Panc1 (cell line): ENCODE measurements around the gene PAWR. TPM values are rescaled to one million over a fixed set of nuclear protein-coding genes. Genes with fewer than 3 reads are reported as not detected.

Experiments
- ATAC-seq: fragments of 200-7000 bp; cut with Tn5 transposase; 2 replicates; pipeline ENCODE4 v1.9.1; 2020; ENCODE audit warnings: mild to moderate bottlenecking, moderate library complexity
- BruUV-seq: library from RNA; stranded (reverse); fragments of 400-500 nt; replicated peaks from 2 replicates; lab custom pipeline; 2021; lab: Mats Ljungman, UMichigan
- CTCF ChIA-PET: fragments of 300-600 bp; sonication (Branson Sonifier 250); formaldehyde crosslinking; loops from one replicate; lab custom pipeline; 2022; ENCODE audit warnings: antibody characterized with exemption; lab: Charles Lee
- POLR2A ChIA-PET: fragments of 300-600 bp; sonication (Branson Sonifier 250); formaldehyde crosslinking; loops from one replicate; lab custom pipeline; 2022; ENCODE audit warnings: antibody characterized with exemption; lab: Charles Lee
- DNase-seq: peaks from one replicate; pipeline ENCODE4 v3.0.0-alpha.2; 2010; ENCODE audit warnings: low read depth, low spot score
- H3K27ac ChIP-seq: 2 replicates; pipeline ENCODE4 v1.5.1; 2011; ENCODE audit warnings: mild to moderate bottlenecking, low read length, inconsistent platforms
- H3K27me3 ChIP-seq: fragments of 200-500 bp; sonication (Bioruptor generic); 2 replicates; pipeline ENCODE4 v1.6.0; 2014; ENCODE audit warnings: low read length, inconsistent platforms; ENCODE audit not compliant: control insufficient read depth, insufficient read depth
- H3K36me3 ChIP-seq: fragments of 200-500 bp; sonication (Bioruptor generic); 2 replicates; pipeline ENCODE4 v1.5.1; 2014; ENCODE audit warnings: inconsistent platforms, mild to moderate bottlenecking, low read length, moderate library complexity; ENCODE audit not compliant: control insufficient read depth, insufficient read depth
- H3K4me1 ChIP-seq: 2 replicates; pipeline ENCODE4 v1.5.1; 2011; ENCODE audit warnings: inconsistent platforms, mild to moderate bottlenecking, low read length, moderate library complexity; ENCODE audit not compliant: control insufficient read depth, insufficient read depth
- H3K4me3 ChIP-seq, 2 experiments: 2 replicates each; pipeline ENCODE4 v1.5.1; 2011 to 2012; ENCODE audit warnings: low read depth in 2 of 2, low read length in 2 of 2, mild to moderate bottlenecking in 2 of 2, inconsistent platforms in 1 of 2, moderate library complexity in 1 of 2
- H3K9me3 ChIP-seq: fragments of 200-500 bp; sonication (Bioruptor generic); 2 replicates; pipeline ENCODE4 v1.5.1; 2014; ENCODE audit warnings: low read depth, mild to moderate bottlenecking, inconsistent platforms, low read length, moderate library complexity; ENCODE audit not compliant: control insufficient read depth, insufficient read depth
- POLR2AphosphoS5 ChIP-seq: IDR thresholded peaks from 2 replicates; pipeline ENCODE4 v1.6.1; 2012; ENCODE audit warnings: mild to moderate bottlenecking, low read depth, low read length, moderate library complexity
- SIN3A ChIP-seq: IDR thresholded peaks from 2 replicates; pipeline ENCODE4 v1.6.1; 2012; ENCODE audit warnings: low read depth, mild to moderate bottlenecking, low read length, moderate library complexity, borderline replicate concordance; ENCODE audit not compliant: insufficient read depth
- TCF7L2 ChIP-seq: IDR thresholded peaks from 2 replicates; pipeline ENCODE4 v1.6.1; 2011; ENCODE audit warnings: mild to moderate bottlenecking, low read depth, low read length, inconsistent platforms
- in situ Hi-C: cut with HindIII; loops from 2 replicates; pipeline ENCODE4 v1.10.0; 2016; ENCODE audit warnings: low sequenced_read_pairs, low pct_unique_long_range_greater_than_20kb
- intact Hi-C: fragments of 100-400 bp; cut with micrococcal nuclease; formaldehyde crosslinking; loops from one replicate; pipeline ENCODE4 v1.10.0; 2022; ENCODE audit not compliant: unreplicated experiment
- total RNA-seq: library from RNA; stranded (reverse); gene quantifications from one replicate; pipeline ENCODE4 v1.2.1, GENCODE V29; 2021; ENCODE audit not compliant: unreplicated experiment
- TF ChIP-seq, protein P1 (sequence below): fragments of 450-650 bp; IDR thresholded peaks from 2 replicates; pipeline ENCODE4 v1.5.1; 2017; ENCODE audit warnings: mild to moderate bottlenecking
- TF ChIP-seq, protein P2 (sequence below), 2 experiments: IDR thresholded peaks; 2 replicates each; pipeline ENCODE4 v1.6.1; 2011 to 2012; ENCODE audit warnings: low read depth in 2 of 2, control low read depth in 1 of 2, low read length in 1 of 2, mild to moderate bottlenecking in 1 of 2, moderate library complexity in 1 of 2; ENCODE audit not compliant: insufficient read depth in 1 of 2

Gene PAWR
- total RNA-seq, 1 experiment from 2014 or later, result 142 TPM

DNA sequence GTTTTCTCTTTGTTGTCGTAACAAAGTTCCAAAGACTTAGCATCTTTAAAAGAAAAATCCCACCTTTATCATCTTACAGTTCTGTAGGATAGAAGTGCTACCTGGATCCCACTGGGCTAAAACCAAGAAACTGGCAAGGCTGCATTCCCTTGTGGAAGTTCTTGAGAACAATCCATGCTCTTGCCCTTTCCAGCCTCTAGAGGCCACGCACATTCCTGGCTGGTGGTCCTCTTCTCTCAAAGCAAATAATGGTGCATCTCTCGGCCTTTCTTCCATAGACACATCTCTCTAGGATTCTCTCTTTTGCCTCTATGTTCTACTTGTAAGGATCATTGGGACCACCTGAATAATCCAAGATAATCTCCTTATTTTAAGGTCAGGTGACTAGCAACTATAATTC lies 8.2 kb upstream of the PAWR start:
- Histone ChIP-seq H3K27me3 (no peaks in the 10 kb centered on the region), H3K4me1 (no peaks in the 10 kb centered on the region), H3K36me3 (no peaks in the 10 kb centered on the region), H3K27ac (no peak overlapping the region), H3K9me3 (no peaks in the 10 kb centered on the region), H3K4me3 (no peak overlapping the region)
- no peak for ATAC-seq
- intact Hi-C loops (no loop called here), in situ Hi-C loops (no loop called here)
- POLR2A ChIA-PET, result interaction anchor here (0.6 kb wide), 1 partner anchor 12 kb away, joined by 3 read pairs; no protein-coding TSS in a partner anchor
- CTCF ChIA-PET, result no interaction called here
- DNase-seq, result no peak
- BruUV-seq, result no TSS peak
- TF ChIP-seq POLR2AphosphoS5 (no peak), TCF7L2 (no peak)
- TF ChIP-seq, protein P1, sequence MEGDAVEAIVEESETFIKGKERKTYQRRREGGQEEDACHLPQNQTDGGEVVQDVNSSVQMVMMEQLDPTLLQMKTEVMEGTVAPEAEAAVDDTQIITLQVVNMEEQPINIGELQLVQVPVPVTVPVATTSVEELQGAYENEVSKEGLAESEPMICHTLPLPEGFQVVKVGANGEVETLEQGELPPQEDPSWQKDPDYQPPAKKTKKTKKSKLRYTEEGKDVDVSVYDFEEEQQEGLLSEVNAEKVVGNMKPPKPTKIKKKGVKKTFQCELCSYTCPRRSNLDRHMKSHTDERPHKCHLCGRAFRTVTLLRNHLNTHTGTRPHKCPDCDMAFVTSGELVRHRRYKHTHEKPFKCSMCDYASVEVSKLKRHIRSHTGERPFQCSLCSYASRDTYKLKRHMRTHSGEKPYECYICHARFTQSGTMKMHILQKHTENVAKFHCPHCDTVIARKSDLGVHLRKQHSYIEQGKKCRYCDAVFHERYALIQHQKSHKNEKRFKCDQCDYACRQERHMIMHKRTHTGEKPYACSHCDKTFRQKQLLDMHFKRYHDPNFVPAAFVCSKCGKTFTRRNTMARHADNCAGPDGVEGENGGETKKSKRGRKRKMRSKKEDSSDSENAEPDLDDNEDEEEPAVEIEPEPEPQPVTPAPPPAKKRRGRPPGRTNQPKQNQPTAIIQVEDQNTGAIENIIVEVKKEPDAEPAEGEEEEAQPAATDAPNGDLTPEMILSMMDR, result no peak

DNA sequence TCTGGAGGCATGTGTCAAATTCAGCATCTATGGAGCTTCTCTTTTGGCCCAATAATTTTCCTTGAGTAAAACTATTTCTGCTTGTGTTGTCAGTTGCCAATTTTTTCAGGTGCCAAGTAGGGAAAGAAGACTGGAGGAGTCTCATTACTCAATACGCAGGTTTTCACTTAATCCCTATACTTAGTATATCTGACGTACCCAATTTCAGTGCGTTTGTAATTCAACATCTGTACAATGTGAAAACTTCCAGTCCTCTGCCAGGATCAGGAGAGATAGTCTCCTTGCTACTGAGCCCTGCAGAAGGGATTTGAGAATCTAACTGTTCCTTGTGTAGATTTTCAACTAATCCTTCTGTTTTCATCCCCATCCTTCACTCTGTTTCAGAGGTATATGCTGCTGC lies 5.7 kb upstream of the PAWR start:
- TF ChIP-seq, protein P2, sequence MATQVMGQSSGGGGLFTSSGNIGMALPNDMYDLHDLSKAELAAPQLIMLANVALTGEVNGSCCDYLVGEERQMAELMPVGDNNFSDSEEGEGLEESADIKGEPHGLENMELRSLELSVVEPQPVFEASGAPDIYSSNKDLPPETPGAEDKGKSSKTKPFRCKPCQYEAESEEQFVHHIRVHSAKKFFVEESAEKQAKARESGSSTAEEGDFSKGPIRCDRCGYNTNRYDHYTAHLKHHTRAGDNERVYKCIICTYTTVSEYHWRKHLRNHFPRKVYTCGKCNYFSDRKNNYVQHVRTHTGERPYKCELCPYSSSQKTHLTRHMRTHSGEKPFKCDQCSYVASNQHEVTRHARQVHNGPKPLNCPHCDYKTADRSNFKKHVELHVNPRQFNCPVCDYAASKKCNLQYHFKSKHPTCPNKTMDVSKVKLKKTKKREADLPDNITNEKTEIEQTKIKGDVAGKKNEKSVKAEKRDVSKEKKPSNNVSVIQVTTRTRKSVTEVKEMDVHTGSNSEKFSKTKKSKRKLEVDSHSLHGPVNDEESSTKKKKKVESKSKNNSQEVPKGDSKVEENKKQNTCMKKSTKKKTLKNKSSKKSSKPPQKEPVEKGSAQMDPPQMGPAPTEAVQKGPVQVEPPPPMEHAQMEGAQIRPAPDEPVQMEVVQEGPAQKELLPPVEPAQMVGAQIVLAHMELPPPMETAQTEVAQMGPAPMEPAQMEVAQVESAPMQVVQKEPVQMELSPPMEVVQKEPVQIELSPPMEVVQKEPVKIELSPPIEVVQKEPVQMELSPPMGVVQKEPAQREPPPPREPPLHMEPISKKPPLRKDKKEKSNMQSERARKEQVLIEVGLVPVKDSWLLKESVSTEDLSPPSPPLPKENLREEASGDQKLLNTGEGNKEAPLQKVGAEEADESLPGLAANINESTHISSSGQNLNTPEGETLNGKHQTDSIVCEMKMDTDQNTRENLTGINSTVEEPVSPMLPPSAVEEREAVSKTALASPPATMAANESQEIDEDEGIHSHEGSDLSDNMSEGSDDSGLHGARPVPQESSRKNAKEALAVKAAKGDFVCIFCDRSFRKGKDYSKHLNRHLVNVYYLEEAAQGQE (IDR thresholded peaks at IDR 0.05; ENCODE audit: insufficient read depth in 1 of 2, low read depth in 2 of 2, low read length in 1 of 2), result no peak
- TF ChIP-seq TCF7L2, result no peak
- intact Hi-C loops, result no loop called here
- H3K4me3 ChIP-seq, result no peak overlapping the region
- ChIA-PET CTCF (no interaction called here), POLR2A (interaction anchor here (0.6 kb wide), 1 partner anchor 14 kb away, joined by 5 read pairs; no protein-coding TSS in a partner anchor)
- no peaks in the 10 kb centered on the region for H3K9me3 ChIP-seq
- no peaks in the 10 kb centered on the region for H3K36me3 ChIP-seq
- no TSS peak for BruUV-seq
- H3K27ac ChIP-seq, result no peak overlapping the region
- DNase-seq, result no peak
- no peaks in the 10 kb centered on the region for H3K27me3 ChIP-seq
- H3K4me1 ChIP-seq, result peaks cover 13% of the 10 kb centered on the region
- ATAC-seq, result no peak
- in situ Hi-C loops, result no loop called here

DNA sequence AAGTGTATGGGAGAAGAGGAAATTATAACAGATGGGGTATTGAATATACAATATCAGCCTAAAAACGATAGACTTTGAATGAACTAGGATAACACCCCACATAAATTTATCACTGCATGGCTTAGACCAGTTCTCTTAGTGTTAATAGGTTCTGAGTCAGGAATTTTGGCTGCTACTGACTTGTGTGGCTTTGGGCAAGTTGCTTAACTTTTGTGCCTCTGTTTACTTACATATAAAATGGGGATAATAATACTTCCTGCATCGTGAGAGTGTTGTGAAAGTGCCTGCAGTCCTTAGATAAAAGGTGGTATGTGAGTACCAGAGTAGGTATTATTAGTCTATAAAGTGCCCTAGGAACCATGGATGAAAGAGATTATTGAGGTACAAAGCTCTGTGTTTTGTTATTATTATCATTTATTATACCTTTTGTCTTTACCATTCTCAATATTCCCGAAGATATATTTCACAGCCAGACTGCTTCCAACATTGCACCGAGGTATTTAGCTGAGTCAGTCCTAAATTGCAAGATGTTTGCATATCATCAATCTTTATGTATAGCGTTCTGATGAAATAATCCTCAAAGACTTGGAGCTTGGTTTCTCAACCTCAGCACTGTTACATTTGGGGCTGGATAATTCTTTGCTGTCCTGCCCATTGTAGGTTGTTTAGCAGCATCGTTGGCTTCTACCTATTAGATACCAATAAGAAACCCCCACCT lies 2.3 kb upstream of the PAWR start:
- Histone ChIP-seq H3K27me3 (no peaks in the 10 kb centered on the region), H3K4me1 (peaks cover 13% of the 10 kb centered on the region), H3K36me3 (no peaks in the 10 kb centered on the region; the same call in 1 of the 2 replicates), H3K4me3 (peak overlapping the region; percentile 73 to 91; a peak in 3 of 4 replicates), H3K27ac (peak overlapping the region; percentile 98), H3K9me3 (no peaks in the 10 kb centered on the region)
- ChIA-PET CTCF (interaction anchor here (0.7 kb wide), 1 partner anchor 61 kb away, joined by 8 read pairs; no protein-coding TSS in a partner anchor), POLR2A (interaction anchor here (0.6 to 1.2 kb wide), 6 partner anchors 31 to 1054 kb away, joined by 3 to 7 read pairs (median 3); no protein-coding TSS in a partner anchor)
- in situ Hi-C loops (no loop called here), intact Hi-C loops (no loop called here)
- no TSS peak for BruUV-seq
- DNase-seq (no peak), ATAC-seq (no peak)
- TF ChIP-seq POLR2AphosphoS5, result no peak
- TF ChIP-seq, protein P2 (IDR thresholded peaks at IDR 0.05; ENCODE audit: insufficient read depth in 1 of 2, low read depth in 2 of 2, low read length in 1 of 2), result no peak
- TF ChIP-seq, protein P1, result no peak
- TF ChIP-seq SIN3A, result no peak
- TF ChIP-seq TCF7L2, result no peak
